Left colon (tissue), 2 donors: Measurements from ENCODE around the gene CCDC33. TPM values are rescaled to one million over a fixed set of nuclear protein-coding genes. Genes with fewer than 3 reads are reported as not detected.

Experiments used
- ATAC-seq: fragments of 200-7000 bp; cut with Tn5 transposase; one replicate; pipeline ENCODE4 v1.9.1; 2020; ENCODE audit warnings: mild to moderate bottlenecking, moderate library complexity
- DNase-seq, 2 donors: peaks; one replicate each; pipeline ENCODE4 v3.0.0-alpha.2; 2020
- intact Hi-C, 2 donors: fragments of 100-400 bp; cut with DNase I in 1 of 2; cut with micrococcal nuclease in 1 of 2; formaldehyde crosslinking; loops; one replicate each; pipeline versions ENCODE4 v1.11.2 to v1.14.0; 2022; cut with DNase I, micrococcal nuclease
- total RNA-seq, 2 donors: library from RNA; stranded (reverse); fragmentation: NEBNext Ultra II Directional; extraction: Animal tissue kit (Norgen Biotek cat#: 25700); gene quantifications; one replicate each; pipeline ENCODE4 v1.2.1, GENCODE V29; 2021
- donor health status: DM: no; HTN: no; CAD: no.
- donor health status: DM: yes; HTN: yes; CAD: no.

The CCDC33 gene
- total RNA-seq, 2 donors from 2014 or later: 0.46 TPM; not detected in 1

GRCh38 chr15:74207652-74208440 lies 28.3 kb upstream of the CCDC33 start:
- intact Hi-C loops: no loop called here
- no peak for ATAC-seq
- no peak for DNase-seq

GRCh38 chr15:74208496-74208895 lies 27.6 kb upstream of the CCDC33 start:
- intact Hi-C loops: no loop called here
- ATAC-seq (no peak), DNase-seq (no peak)

DNA sequence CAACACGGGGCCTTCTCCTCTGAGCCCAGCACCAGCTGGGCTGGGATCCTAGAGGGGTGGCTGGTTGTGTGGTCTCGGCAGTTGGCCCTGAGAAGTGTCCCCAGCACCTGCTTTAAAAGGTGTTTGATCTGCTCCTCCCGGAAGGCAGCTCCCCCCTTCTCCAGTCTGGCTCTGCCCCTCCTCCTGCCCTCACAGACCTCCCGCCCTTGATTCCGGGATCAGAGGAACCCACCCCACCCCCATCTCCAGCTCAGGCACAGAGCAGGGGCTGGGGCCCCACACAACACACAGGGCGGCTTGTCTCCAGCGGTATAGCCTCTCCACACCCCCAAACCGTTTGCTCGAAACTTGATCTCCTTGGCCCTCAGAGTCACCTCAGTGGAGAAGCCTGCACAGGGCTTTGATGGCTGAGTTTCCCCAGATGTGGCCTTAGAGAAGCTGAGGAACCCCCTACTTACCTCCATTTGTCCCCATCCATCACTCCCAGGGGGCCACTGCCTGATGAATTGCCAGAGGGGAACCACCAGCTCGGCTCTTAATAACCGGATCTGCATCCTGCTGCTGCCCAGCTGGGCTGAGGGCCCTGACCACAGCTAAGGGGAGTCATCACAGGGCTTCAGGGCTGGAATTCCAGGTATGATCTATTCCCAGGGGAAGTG lies 27.1 kb upstream of the CCDC33 start:
- intact Hi-C loops: no loop called here
- DNase-seq: no peak
- ATAC-seq: no peak

GRCh38 chr15:74209560-74209958 lies 26.6 kb upstream of the CCDC33 start:
- intact Hi-C loops: no loop called here
- ATAC-seq (no peak), DNase-seq (no peak)

DNA sequence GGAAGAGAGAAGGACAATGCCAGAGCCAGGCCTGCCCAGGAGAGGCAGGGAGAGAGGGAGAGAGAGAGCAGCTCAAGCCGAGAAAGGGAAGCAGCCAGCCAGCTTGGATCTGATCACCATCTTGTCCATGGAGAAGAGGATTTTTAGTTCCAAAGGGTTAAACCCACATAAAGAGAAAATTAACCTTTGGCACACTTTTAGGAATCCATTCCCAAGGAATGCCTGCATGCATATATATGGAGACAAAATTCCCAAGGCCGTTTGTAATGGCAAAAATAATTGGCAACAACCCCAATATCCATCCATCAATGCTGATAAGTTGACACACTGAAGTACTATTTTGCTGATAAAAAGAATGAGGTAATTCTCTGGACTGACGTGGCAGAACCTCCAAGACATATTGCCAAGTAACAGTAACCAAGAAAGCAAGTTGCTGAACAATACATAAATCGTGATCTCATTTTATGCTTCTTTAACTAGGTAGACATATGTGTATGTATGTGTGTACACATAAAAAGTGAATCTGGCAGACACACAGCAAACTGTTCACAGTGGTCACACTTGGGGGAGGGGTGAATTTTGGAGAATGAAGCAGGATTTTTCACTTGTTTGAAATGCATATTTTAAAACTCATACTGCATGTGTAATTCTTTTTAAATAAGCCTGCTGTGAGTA lies 26.0 kb upstream of the CCDC33 start:
- DNase-seq: no peak
- intact Hi-C loops: no loop called here
- no peak for ATAC-seq

DNA sequence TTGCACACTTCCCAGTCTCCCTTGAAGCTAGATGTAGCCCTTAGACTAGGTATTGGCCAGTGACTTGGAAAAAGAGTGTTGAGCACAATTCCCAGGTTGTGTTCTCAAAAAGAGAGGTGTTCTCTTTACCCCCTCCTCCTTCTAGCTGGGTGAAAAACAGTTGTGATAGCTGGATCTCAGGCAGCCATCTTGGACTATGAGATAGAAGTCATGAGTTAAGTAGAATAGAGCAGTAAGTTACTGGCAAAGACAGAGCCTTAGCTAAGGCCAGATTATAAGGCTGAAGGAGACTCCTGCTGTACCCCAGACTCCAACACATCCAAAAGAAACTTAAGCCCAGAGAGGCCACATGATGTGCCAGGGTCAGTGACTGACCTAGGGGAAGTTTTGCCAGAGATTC lies 25.4 kb upstream of the CCDC33 start:
- DNase-seq (no peak), ATAC-seq (no peak)
- intact Hi-C loops: no loop called here

- no peak for DNase-seq
- intact Hi-C loops: no loop called here
- ATAC-seq: no peak
Observed at GRCh38 chr15:74211656-74212055, 24.5 kb upstream of the CCDC33 start.

DNA sequence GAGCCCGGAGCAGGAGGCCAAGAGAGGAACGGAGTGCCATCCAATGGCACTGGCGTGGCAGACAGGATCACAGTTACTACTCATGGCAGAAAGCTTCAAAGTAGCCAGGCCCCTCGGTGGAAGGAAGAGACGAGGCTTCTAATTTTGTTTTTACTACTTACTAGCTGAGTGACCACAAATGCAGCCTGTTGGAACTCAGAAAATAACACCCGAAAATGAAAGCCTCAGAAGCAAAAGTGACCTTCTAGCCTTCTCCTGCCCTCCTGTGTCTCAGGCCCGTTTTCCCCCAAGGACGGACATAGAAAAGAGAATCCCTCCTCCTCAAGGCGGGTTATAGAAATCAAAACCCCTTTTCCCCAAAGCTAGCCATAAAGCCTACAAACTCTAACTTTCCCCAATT lies 23.6 kb upstream of the CCDC33 start:
- no peak for DNase-seq
- intact Hi-C loops: no loop called here
- no peak for ATAC-seq

- ATAC-seq (no peak), DNase-seq (no peak)
- intact Hi-C loops: no loop called here
Observed at GRCh38 chr15:74213858-74214284, 22.3 kb upstream of the CCDC33 start.

GRCh38 chr15:74214324-74215021 lies 21.7 kb upstream of the CCDC33 start:
- ATAC-seq (no peak), DNase-seq (no peak)
- intact Hi-C loops: no loop called here

GRCh38 chr15:74215958-74216357 lies 20.2 kb upstream of the CCDC33 start:
- no peak for ATAC-seq
- DNase-seq: no peak

GRCh38 chr15:74216949-74217348 lies 19.2 kb upstream of the CCDC33 start:
- intact Hi-C loops: no loop called here
- ATAC-seq (peak; percentile 47), DNase-seq (no peak)

More at GRCh38 chr15:74215958-74216357, 20.2 kb upstream of the CCDC33 start:
- intact Hi-C loops: no loop called here

DNA sequence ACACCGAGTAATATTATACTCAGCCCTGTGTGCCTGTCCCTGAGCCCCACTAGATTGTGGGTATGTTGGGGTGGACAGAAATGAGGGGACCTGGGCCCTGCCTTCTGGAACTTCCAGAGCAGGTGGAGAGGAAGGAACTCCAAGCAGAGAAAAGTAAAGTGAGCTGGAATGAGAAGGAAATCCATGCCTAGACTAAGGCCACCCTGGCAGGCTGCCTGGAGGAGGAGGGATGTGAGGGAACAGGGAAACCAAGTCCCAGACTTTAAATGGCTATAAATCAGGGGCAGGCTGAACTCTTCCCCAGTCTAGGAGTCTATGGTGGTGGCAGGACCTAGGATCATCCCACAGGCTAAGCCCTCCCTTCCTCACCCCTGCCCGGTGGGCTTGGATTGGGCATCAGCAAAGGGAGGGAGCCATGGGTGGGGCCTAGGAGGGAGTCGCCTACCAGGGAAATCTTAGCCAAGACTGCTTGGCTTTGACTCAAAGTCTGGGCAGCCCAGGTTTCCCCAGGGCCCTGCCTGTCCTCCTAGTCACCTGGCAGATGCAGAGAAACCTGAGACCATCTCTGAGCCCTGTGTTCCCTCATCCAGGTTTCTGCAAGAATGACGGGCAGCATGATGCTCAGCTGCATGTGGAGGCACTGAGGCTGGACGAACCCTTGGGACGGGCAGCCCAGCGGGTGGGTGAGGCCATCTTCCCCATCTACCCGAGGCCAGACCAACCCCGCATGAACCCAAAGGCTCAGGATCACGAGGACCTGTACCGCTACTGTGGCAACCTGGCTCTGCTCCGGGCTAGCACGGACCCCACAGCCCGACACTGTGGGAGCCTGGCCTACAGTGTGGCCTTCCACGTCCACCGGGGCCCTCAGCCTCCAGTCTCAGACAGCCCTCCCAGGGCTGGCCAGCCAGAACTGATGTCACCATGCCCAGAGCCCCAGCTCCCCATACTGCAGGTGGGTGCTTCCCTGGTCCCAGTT lies 17.9 kb upstream of the CCDC33 start:
- DNase-seq: no peak
- no peak for ATAC-seq
- intact Hi-C loops: no loop called here

GRCh38 chr15:74220475-74221248 lies 15.5 kb upstream of the CCDC33 start:
- ATAC-seq: no peak
- intact Hi-C loops: no loop called here
- DNase-seq: no peak

DNA sequence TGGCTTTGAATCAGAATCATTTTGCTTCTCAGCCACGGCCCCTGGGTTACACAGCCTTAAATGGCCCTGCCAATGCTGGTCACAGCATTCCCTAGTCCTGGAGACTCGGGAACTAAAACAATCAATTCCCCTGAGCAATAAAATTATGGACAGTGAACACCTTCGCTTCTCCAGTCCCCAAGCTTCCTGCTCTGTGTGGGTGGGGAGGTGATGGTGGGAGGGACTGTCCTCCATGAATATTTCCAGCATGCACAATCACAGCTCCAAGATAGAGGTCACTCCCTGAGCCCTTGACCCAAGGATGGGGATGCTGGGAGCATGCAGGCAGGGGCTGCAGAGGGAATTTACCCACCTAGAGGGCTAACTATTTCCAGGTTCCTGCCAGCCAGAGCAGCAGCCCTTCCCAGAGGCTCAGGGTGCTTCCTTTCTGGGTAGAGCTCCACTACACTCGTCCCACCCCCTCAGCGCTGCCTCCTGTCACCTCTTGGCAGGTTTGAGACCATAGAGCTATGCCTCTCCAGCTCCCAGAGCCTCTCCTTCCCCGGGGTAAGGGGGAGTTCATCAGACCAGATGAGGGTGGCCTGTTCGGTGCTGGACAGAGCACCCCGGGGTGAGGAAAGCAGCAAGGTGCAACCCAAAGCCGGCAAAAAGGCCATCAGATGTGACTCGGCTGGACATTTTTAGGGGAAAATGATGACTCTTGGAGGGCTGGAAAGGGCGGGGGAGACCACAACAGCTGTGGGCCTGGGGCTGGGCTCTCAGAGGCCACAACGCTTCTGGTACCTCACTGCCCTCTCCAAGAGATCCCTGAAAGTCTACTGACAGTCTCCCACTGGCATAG lies 14.5 kb upstream of the CCDC33 start:
- intact Hi-C loops: no loop called here
- no peak for DNase-seq
- ATAC-seq: peak; percentile 71

GRCh38 chr15:74222240-74223119 lies 13.6 kb upstream of the CCDC33 start:
- ATAC-seq: peak; percentile 70
- peak in 1 of 2 donors; percentile 50 for DNase-seq
- intact Hi-C loops: no loop called here
